ENCODE results near the gene CDH4.
A peak's percentile ranks its signal among the peaks of the same experiment; 100 is the strongest.

The CDH4 gene

GRCh38 chr20:61744691-61745396 lies 492.8 kb downstream of the CDH4 start:
- FAIRE-seq = no peak

- no peak for FAIRE-seq
Measured at GRCh38 chr20:61745397-61746146, 493.5 kb downstream of the CDH4 start.

- no peak for FAIRE-seq
Measured at GRCh38 chr20:61746147-61746646, 494.1 kb downstream of the CDH4 start.

- no peak for FAIRE-seq
Measured at GRCh38 chr20:61746781-61747180, 494.7 kb downstream of the CDH4 start.

- FAIRE-seq = peak; percentile 15
Measured at GRCh38 chr20:61748376-61748775, 496.3 kb downstream of the CDH4 start.

- peak; percentile 57 for FAIRE-seq
Measured at GRCh38 chr20:61749406-61750075, 497.5 kb downstream of the CDH4 start.

GRCh38 chr20:61750093-61750492 lies 498.0 kb downstream of the CDH4 start:
- FAIRE-seq = no peak

- no peak for FAIRE-seq
Measured at GRCh38 chr20:61752576-61752975, 500.5 kb downstream of the CDH4 start.

- no peak for FAIRE-seq
Measured at GRCh38 chr20:61753316-61753942, 501.4 kb downstream of the CDH4 start.

- no peak for FAIRE-seq
Measured at GRCh38 chr20:61753987-61754956, 502.2 kb downstream of the CDH4 start.

GRCh38 chr20:61754976-61755778 lies 503.1 kb downstream of the CDH4 start:
- no peak for FAIRE-seq

- no peak for FAIRE-seq
Measured at GRCh38 chr20:61755971-61756845, 504.1 kb downstream of the CDH4 start.

GRCh38 chr20:61756966-61757677 lies 505.1 kb downstream of the CDH4 start:
- FAIRE-seq = no peak

GRCh38 chr20:61757678-61758563 lies 505.9 kb downstream of the CDH4 start:
- no peak for FAIRE-seq

- FAIRE-seq = no peak
Measured at GRCh38 chr20:61758564-61759200, 506.6 kb downstream of the CDH4 start.

- no peak for FAIRE-seq
Measured at GRCh38 chr20:61759286-61760065, 507.4 kb downstream of the CDH4 start.

GRCh38 chr20:61760321-61760720 lies 508.3 kb downstream of the CDH4 start:
- FAIRE-seq = no peak
